ENCODE results near the gene SP3.

DNA sequence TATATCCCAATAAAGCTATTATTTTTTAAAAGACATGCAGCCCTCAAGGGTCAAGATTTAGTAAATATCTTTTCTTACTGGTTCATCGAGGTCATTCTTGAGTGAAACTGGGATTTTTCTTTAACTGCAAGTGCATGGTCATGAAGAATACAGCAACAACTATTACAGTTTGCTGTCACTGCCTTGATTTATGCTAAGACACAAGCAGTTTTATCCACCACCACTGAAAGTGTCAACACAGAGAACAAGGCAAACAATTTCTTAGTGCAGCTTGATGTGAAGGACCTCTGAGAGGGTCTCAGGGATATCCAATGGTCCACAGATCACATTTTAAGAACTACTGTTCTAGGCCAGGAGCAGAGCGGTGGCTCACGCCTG, 12.1 kb downstream of the SP3 start:
- TF ChIP-seq POLR2AphosphoS5 (IDR thresholded peaks at IDR 0.05; ENCODE audit: low read depth, low read length): no peak
- no peak for TF ChIP-seq CTCF (IDR thresholded peaks at IDR 0.05)
- no peak for TF ChIP-seq REST (IDR thresholded peaks at IDR 0.05; ENCODE audit: insufficient read depth in 1 of 2, low read depth in 2 of 2, low read length in 1 of 2)
- no peak for TF ChIP-seq TCF7L2 (IDR thresholded peaks at IDR 0.05; ENCODE audit: low read depth, low read length)

Measured in Panc1 (cell line).